ENCODE data around the gene B4GALNT3. TPM values are rescaled to one million over a fixed set of nuclear protein-coding genes. Genes with fewer than 3 reads are reported as not detected.

B4GALNT3 gene
- total and polyA plus RNA-seq, 2 of the 13 experiments (the other 11 are each of a cell fraction or from before 2014, with no cell fraction given): 3.2 to 4.4 TPM

GRCh38 chr12:550473-551260 lies 90.9 kb downstream of the B4GALNT3 start:
- no peak for ATAC-seq
- intact Hi-C loops (cut with micrococcal nuclease; ENCODE audit: unreplicated experiment): no loop called here
- in situ Hi-C loops (cut with HindIII; ENCODE audit: extremely low pct_ligation_motif_present, low pct_unique_long_range_greater_than_20kb): loop anchor here (25.0 kb wide), 2 partner anchors 537 to 1037 kb away; partner anchors contain the start of gene FBXL14

More at GRCh38 chr12:550473-551260, 90.9 kb downstream of the B4GALNT3 start:
- ChIA-PET CTCF (ENCODE audit: low intra/inter-chr PET ratio, low total read pairs) (interaction anchor here (1.3 kb wide), 1 partner anchor 98 kb away, joined by 3 read pairs; no protein-coding TSS in a partner anchor), POLR2A (no interaction called here)
- Histone ChIP-seq H2AFZ (ENCODE audit: low read length) (no peak overlapping the region), H3K79me2 (ENCODE audit: insufficient read depth, low read length) (no peaks in the 10 kb centered on the region), H3K4me3 (replicated peaks in 1 of 3; ENCODE audit: insufficient read depth in 1 of 3, low read depth in 2 of 3, low read length in 3 of 3) (no peak overlapping the region), H3K9ac (ENCODE audit: insufficient read depth, low read depth, low read length) (no peak overlapping the region), H3K9me3 (ENCODE audit: low read length) (no peaks in the 10 kb centered on the region), H3K27ac (ENCODE audit: extremely low read length, insufficient read depth, low read length) (no peak overlapping the region), H3K36me3 (replicated peaks in 1 of 2; ENCODE audit: control insufficient read depth in 1 of 2, insufficient read depth in 2 of 2, low read length in 2 of 2) (no peaks in the 10 kb centered on the region), H4K20me1 (ENCODE audit: insufficient read depth, low read length) (no peaks in the 10 kb centered on the region), H3K4me1 (ENCODE audit: insufficient read depth, low read length) (peaks cover 14% of the 10 kb centered on the region), H3K27me3 (ENCODE audit: control insufficient read depth in 1 of 2, insufficient read depth in 2 of 2, low read length in 2 of 2) (no peaks in the 10 kb centered on the region), H3K4me2 (ENCODE audit: low read depth, low read length) (no peak overlapping the region)
- DNase-seq (ENCODE audit: low spot score) (no peak), FAIRE-seq (no peak)
- no TSS peak for BruUV-seq (replicated peaks)
- 79% methylated on average over 13 of the region's 18 CpGs for WGBS (ENCODE audit: low lambda C conversion rate)
- TF ChIP-seq LRRFIP1 (CRISPR knock-in tag; conservative IDR thresholded peaks at IDR 0.05) (no peak), GLMP (CRISPR knock-in tag; IDR thresholded peaks at IDR 0.05; ENCODE audit: borderline replicate concordance) (no peak), MIXL1 (CRISPR knock-in tag; IDR thresholded peaks at IDR 0.05) (no peak), REL (CRISPR knock-in tag; conservative IDR thresholded peaks at IDR 0.05) (no peak), CBX1 (IDR thresholded peaks at IDR 0.05; ENCODE audit: low read depth) (no peak)
